ENCODE data around the gene SPATS2L. TPM values are rescaled to one million over a fixed set of nuclear protein-coding genes. Genes with fewer than 3 reads are reported as not detected.

Gene SPATS2L
- total RNA-seq, 1 experiment from 2014 or later, result 174 TPM

DNA sequence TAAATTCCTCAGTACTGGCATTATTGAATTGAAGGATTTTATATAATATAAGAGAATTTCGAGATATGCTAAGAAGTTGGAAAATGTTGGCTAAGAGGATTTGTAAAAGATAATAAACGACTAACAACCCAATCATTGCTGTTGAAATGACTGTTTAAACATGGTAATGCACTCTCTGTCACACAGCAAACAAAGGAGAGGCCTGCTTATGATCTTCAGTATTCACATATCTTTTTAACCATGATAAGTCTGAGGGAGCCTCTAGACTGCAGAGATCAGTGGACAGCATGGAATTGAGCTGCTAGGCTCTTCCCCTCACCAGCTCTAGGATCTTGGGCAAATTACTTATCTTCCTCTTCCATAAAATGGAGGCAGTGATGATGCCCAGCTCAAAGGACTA lies 200.7 kb downstream of the SPATS2L start:
- H4K20me1 ChIP-seq (ENCODE audit: low read length), result no peaks in the 10 kb centered on the region
- ATAC-seq (peak; percentile 60), DNase-seq (peak; percentile 54)
- H3K4me3 ChIP-seq (ENCODE audit: low read length), result no peak overlapping the region
- no peak overlapping the region for H2AFZ ChIP-seq (ENCODE audit: low read length)
- H3K79me2 ChIP-seq (ENCODE audit: low read length), result peaks cover 15% of the 10 kb centered on the region
- POLR2A ChIA-PET (ENCODE audit: unreplicated experiment), result no interaction called here
- intact Hi-C loops (cut with micrococcal nuclease), result no loop called here
- H3K9me3 ChIP-seq (ENCODE audit: low read length), result no peaks in the 10 kb centered on the region
- TF ChIP-seq EZH2 (IDR thresholded peaks at IDR 0.05; ENCODE audit: low read length, unreplicated experiment) (no peak), EZH2phosphoT487 (IDR thresholded peaks at IDR 0.05; ENCODE audit: borderline replicate concordance, low read length) (no peak)
- TF ChIP-seq, protein P1, sequence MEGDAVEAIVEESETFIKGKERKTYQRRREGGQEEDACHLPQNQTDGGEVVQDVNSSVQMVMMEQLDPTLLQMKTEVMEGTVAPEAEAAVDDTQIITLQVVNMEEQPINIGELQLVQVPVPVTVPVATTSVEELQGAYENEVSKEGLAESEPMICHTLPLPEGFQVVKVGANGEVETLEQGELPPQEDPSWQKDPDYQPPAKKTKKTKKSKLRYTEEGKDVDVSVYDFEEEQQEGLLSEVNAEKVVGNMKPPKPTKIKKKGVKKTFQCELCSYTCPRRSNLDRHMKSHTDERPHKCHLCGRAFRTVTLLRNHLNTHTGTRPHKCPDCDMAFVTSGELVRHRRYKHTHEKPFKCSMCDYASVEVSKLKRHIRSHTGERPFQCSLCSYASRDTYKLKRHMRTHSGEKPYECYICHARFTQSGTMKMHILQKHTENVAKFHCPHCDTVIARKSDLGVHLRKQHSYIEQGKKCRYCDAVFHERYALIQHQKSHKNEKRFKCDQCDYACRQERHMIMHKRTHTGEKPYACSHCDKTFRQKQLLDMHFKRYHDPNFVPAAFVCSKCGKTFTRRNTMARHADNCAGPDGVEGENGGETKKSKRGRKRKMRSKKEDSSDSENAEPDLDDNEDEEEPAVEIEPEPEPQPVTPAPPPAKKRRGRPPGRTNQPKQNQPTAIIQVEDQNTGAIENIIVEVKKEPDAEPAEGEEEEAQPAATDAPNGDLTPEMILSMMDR (conservative IDR thresholded peaks at IDR 0.05; ENCODE audit: low read depth, low read length), result no peak
- H3K27me3 ChIP-seq (ENCODE audit: low read length), result no peaks in the 10 kb centered on the region
- H3K9me2 ChIP-seq (replicated peaks; ENCODE audit: low read length), result no peaks in the 10 kb centered on the region
- H3F3A ChIP-seq (ENCODE audit: low read length, unreplicated experiment), result no peaks in the 10 kb centered on the region
- no TSS peak for BruUV-seq (replicated peaks)
- no peaks in the 10 kb centered on the region; the same call in 1 of the 2 replicates for H3K36me3 ChIP-seq (ENCODE audit: low read depth, low read length)
- CTCF ChIA-PET, result interaction anchor here (0.5 to 1.0 kb wide), 3 partner anchors 18 to 50 kb away, joined by 3 to 5 read pairs (median 3); no protein-coding TSS in a partner anchor
- peak overlapping the region; percentile 35; the same call in 1 of the 2 replicates for H3K4me2 ChIP-seq (ENCODE audit: low read length)
- H3K9ac ChIP-seq (ENCODE audit: low read length), result no peak overlapping the region
- H3K27ac ChIP-seq (ENCODE audit: low read length), result peak overlapping the region; percentile 38; the same call in 1 of the 2 replicates
- H3K4me1 ChIP-seq (ENCODE audit: insufficient read depth, low read length), result peaks cover 24% of the 10 kb centered on the region

DNA sequence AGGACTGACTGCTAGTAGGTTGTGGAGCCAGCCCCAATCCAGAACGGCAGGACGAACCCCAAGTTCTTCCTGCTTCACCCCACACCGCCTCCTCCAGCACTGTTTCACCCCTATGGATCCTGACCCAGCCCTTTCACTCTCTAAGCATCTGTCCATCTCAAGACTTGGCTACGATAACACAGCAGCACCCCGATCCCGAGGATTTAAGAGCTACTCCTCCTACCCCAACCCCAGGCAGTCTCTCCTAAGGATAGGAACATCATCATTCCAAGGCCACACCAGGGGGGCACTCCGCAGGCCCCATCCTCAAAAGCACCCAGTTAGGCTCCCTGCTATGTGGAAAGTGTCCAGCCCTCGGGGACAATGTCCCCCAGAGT lies 202.7 kb downstream of the SPATS2L start:
- Histone ChIP-seq H3K4me1 (ENCODE audit: insufficient read depth, low read length) (peaks cover 24% of the 10 kb centered on the region), H2AFZ (ENCODE audit: low read length) (peak overlapping the region; percentile 98), H3K9me2 (replicated peaks; ENCODE audit: low read length) (no peaks in the 10 kb centered on the region), H3K4me3 (ENCODE audit: low read length) (peak overlapping the region; percentile 92), H3K4me2 (ENCODE audit: low read length) (peak overlapping the region; percentile 100), H4K20me1 (ENCODE audit: low read length) (no peaks in the 10 kb centered on the region), H3K27ac (ENCODE audit: low read length) (peak overlapping the region; percentile 12; the same call in 1 of the 2 replicates), H3K79me2 (ENCODE audit: low read length) (peaks cover 15% of the 10 kb centered on the region), H3K9ac (ENCODE audit: low read length) (peak overlapping the region; percentile 92), H3K36me3 (ENCODE audit: low read depth, low read length) (no peaks in the 10 kb centered on the region; the same call in 1 of the 2 replicates), H3K9me3 (ENCODE audit: low read length) (no peaks in the 10 kb centered on the region), H3F3A (ENCODE audit: low read length, unreplicated experiment) (no peaks in the 10 kb centered on the region), H3K27me3 (ENCODE audit: low read length) (no peaks in the 10 kb centered on the region)
- DNase-seq, result no peak
- BruUV-seq (replicated peaks), result no TSS peak
- ChIA-PET POLR2A (ENCODE audit: unreplicated experiment) (interaction anchor here (1.0 kb wide), 1 partner anchor 14 kb away, joined by 3 read pairs; no protein-coding TSS in a partner anchor), CTCF (interaction anchor here (1.3 to 1.6 kb wide), 2 partner anchors 14 to 26 kb away, joined by 4 to 10 read pairs; no protein-coding TSS in a partner anchor)
- TF ChIP-seq EZH2 (IDR thresholded peaks at IDR 0.05; ENCODE audit: low read length, unreplicated experiment) (no peak), EZH2phosphoT487 (IDR thresholded peaks at IDR 0.05; ENCODE audit: borderline replicate concordance, low read length) (no peak)
- TF ChIP-seq, protein P1 (conservative IDR thresholded peaks at IDR 0.05; ENCODE audit: low read depth, low read length), result no peak
- peak; percentile 6; the same call in 1 of the 2 replicates for ATAC-seq
- intact Hi-C loops (cut with micrococcal nuclease), result no loop called here
